GM21526 (cell line): ENCODE data around the gene NEK2.
"Not testable (repeated sequence)": the region's sequence is repeated elsewhere in the genome, so short reads cannot be mapped to it uniquely, and the experiment has no call there.

Experiments used
- ATAC-seq: cut with Tn5 transposase; IDR thresholded peaks from one replicate; pipeline ENCODE4 v1.9.1; 2021; ENCODE audit warnings: moderate library complexity; ENCODE audit not compliant: unreplicated experiment, low FRiP score

The NEK2 gene

GRCh38 chr1:211695135-211695816, 19.9 kb upstream of the NEK2 start:
- peak; percentile 54 for ATAC-seq

DNA sequence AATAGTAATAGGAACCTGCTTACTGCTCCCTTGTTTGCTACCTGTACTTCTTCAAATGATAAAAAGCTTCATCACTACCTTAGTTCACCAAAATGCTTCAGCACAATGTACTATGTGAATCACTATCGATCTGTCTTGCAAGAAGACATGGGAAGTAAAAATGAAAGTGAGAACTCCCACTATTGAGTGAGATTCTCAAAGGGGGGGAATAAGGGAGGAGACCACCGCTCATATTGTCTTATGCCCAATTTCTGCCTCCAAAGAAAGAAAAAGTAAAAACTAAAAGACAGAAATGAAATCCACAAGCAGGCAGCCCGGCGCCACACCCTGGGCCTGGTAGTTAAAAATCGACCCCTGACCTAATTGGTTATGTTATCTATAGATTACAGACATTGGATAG, 18.5 kb upstream of the NEK2 start:
- not testable (repeated sequence) for ATAC-seq

- no peak for ATAC-seq
Observed at GRCh38 chr1:211688421-211688820, 13.0 kb upstream of the NEK2 start.

DNA sequence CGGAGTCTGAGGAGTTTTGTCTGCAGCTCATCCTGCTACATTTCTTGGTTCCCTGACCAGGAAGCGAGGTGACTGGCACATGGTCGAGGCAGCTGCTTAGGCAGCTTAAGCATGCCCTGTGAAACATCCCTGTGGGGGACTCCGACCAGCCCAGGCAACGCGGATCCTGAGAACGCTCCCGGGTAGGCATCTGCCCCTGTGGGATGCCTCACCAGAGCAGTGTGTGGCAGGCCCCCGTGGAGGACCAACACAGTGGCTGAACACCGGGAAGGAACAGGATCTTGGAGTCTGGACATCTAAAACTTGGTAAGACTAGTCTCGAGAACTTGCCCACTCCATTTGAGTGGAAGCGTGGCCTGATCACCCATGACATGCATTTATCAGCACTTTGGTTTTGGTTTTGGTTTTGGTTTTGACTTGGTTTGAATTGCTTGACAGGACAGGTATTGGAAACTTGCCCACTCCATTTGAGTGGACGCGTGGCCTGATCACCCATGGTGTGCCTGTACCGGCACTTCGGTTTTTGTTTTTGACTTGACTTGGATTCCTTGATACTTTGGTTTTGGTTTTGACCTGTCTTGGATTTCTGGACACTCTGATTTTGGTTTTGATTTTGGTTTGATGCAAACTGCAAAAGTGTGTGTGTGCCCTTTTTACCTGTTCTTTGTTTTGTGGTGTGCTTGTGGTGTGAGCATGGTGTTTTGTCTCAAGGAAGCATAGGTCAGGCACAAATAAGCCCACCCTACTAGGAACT, 12.2 kb upstream of the NEK2 start:
- no peak for ATAC-seq

GRCh38 chr1:211685823-211686222, 10.4 kb upstream of the NEK2 start:
- ATAC-seq: no peak

- no peak for ATAC-seq
Observed at GRCh38 chr1:211684791-211685190, 9.4 kb upstream of the NEK2 start.

DNA sequence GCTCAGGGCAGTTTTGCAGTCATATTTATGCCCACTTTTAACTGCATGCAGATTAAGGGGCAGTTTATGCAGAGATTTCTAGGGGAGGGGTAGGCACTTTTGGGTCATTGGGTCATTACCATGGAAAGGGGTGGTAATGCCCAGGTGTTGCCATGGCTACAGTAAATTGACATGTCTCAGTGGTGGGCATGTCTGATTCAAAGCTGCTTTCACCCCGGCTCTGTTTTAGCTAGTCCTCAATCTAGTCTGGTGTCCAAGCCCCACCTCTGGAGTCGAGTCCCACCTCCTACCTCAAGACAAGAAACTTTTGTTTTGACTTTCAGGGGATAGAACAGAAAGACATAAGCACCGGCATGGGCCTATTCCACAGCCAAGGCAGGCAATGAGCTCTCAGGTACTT, 8.9 kb upstream of the NEK2 start:
- ATAC-seq: no peak

DNA sequence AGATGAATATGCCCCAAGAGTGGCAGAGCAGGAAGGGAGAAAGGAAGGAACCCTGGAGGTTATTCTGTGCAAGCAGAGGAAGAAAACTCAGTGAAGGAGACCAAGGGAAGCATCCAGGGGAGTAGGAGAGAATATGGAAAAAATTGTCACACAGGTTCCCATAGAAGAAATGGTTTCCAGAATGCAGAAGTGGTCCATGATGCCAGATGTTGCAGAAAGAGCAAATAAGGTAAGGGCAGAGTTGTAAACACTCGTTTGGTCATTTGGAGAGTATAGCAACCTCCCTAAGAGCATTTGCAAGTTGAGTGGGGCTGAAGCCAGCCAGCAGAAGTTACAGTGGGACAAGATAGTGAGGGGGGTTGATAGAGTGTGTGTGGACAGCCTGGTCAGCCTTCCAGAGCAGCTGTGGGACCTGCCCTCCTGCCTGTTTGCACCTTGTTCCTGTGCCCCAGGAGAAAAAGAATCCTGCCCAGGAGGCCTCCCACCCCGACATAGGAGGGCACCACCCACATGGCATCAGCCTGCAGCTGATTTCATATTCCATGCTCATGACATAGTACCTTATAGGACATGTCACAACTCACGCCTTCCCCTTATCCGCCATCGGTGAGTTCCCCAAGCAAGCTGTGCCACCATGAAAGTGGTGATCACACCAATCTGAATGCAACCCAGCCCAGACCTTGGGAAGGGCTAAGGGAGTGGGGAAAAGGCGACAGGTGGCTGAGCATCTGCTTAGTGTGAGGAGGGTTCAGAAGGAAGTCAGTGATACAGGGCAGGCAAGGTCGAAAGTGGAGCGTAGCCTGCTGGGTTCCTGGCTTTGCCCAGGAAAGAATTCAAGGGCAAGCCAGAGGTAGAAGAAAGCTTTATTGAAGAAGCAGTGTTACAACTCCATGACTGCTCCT, 8.2 kb upstream of the NEK2 start:
- ATAC-seq: no peak

DNA sequence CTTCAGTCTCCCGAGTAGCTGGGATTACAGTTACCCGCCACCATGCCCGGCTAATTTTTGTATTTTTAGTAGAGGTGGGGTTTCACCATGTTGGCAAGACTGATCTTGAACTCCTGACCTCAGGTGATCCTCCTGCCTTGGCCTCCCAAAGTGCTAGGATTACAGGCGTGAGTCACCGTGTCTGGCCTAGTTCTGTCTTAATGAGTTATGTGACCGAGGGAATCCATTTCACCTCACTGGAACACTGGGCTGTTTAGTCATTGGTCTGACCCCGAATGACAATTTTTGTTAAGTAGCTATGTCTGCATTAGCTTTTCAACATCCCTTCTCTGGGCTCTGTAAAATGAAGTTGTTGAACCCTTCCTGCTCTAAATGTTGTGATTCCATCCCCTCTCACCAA, 6.8 kb upstream of the NEK2 start:
- not testable (repeated sequence) for ATAC-seq

- peak; percentile 64 for ATAC-seq
Observed at GRCh38 chr1:211680752-211681327, 5.4 kb upstream of the NEK2 start.

DNA sequence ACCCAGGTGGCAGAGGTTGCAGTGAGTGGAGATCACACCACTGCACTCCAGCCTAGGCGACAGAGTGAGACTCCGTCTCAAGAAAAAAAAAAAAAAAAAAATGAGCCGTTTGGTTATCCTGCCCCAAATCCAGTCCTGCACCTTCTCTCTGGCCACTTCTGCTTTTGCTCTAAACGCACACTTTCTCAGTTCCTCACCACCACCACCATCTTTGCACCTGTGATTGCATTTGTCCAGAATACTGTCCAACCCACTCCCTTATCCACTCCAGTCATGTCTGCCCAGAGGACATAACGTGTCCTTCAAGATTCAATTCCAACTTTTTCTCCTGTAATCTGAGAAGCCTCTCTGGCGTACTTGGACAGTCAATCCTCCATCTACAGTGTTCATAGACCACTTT, 2.2 kb upstream of the NEK2 start:
- no peak for ATAC-seq

- no peak for ATAC-seq
Observed at GRCh38 chr1:211676761-211677160, 1.3 kb upstream of the NEK2 start.

DNA sequence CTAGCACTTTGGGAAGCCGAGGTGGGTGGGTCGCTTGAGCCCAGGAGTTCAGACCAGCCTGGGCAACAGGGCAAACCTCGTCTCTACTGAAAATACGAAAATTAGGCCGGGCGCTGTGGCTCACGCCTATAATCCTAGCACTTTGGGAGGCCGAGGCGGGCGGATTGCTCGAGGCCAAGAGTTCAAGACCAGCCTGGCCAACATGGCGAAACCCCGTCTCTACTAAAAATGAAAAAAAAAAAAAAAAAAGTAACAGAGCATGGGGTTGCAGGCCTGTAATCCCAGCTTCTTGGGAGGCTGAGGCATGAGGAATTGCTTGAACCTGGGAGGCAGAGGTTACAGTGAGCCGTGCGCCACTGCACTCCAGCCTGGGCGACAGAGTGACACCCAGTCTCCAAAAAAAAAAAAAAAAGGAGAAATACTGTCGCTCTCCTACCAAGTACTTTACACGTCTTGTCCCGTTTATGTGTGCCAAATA, 724 bp upstream of the NEK2 start:
- ATAC-seq: no peak

- ATAC-seq: no peak
Observed at GRCh38 chr1:211667065-211667617, 8.3 kb downstream of the NEK2 start.

GRCh38 chr1:211660718-211661222, 14.7 kb downstream of the NEK2 start:
- no peak for ATAC-seq

GRCh38 chr1:211656728-211657127, 18.7 kb downstream of the NEK2 start:
- no peak for ATAC-seq

DNA sequence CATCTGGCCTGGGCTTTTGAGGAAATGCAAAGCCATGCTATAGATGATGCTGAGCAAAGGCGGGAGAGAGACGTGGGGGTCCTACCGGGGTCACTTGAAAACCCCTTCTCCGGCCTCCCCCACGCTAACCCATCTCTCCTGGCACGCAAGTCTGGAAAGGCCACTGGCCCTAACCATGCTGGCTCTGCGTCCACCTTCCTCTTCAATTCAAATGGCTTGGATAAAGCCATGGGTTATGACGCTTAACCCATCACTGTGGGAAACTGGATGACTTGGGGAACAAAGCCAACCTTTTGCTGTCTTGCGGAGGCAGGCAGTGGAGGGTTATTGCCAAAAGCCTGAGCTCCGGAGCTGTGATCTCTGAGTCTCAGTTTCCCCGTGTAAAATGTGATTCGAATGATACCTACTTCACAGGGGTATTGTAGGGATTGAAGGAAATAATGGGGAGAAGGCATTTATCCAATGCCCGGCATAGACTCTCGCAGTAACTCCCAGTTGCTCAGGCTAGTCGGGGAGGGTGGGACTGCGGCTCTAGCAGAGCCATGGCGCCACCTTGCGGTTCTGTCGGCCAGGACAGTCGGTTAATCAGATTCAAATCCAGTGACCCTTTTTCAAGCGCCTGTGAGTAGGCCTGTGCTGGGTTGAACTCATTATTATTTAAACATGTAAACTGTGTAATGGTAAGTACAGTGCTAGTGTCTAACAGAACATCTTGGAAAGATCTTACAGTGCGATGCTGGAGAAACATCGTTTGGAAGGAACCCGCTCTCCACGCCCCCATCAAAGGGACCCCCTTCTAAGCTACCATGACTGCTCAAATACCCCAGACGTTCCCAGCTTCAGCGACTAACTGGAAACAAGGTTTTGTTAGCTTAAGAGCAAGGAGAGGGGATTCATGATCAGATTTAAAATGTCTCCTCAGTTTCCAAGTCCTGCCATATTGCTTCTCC, 20.3 kb downstream of the NEK2 start:
- peak; percentile 94 for ATAC-seq

DNA sequence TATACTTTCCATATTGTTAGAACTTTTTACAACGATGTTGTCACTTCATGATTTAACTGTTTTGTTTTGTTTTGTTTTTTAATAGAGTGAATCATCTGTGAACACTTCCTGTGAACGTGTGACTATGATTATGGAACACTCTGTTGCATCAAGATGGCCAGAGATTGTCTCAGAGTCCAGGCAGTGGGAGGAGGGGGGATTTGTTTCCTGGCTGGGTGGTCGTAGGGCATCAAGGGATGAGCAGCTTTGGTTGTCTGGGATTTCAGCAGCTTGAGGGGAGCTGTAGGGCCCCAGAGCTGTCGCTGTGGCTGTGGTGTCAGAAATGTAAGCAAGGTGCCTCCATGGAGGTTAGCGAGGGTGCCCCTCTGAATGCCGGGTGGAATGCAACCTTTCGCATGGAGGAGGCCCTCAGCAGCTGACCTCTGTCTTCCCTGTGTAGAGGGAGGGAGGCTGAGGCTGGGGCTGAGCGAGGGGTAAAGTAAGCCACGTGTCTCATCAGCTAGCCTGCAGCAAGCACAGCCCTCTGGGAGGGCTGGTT, 21.4 kb downstream of the NEK2 start:
- ATAC-seq: no peak

DNA sequence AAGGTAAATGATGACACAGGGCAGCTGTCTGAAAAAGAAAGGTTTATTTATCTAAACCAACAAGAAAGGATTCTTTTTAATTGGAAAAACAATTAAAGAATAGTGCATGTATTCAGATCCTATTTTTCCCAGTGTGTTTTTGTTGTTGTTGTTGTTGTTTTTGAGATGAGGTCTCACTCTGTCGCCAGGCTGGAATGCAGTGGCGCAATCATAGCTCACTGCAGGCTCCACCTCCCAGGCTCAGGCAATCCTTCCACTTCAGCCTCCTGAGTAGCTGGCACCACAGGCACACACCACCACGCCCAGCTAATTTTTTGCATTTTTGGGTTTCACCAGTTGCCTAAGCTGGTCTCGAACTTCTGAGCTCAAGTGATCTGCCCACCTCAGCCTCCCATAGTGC, 22.1 kb downstream of the NEK2 start:
- ATAC-seq: no peak
